ENCODE results near the gene MME. TPM values are rescaled to one million over a fixed set of nuclear protein-coding genes. Genes with fewer than 3 reads are reported as not detected.
"Not testable (repeated sequence)": the region's sequence is repeated elsewhere in the genome, so short reads cannot be mapped to it uniquely, and the experiment has no call there.

Gene MME
- total RNA-seq, 1 donor from 2014 or later = 3.6 TPM

DNA sequence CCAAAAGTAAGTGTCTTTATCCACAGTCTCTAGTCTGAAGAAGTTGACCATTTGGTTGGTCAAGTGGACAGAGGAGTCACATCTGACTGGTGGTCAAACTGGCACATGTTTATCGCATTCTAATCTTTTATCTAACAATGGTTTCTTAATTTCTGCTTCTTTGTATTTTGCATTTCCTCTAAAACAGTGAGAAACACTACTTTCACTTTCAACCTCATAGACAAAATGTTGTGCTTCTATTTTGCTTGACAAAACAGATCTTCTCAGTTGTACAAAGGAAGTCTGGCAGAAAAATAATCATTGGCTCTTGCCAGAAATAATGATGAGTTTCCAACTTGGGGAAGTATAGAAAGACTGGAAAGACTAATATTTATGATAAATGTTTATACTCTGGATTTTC is 103.9 kb downstream of the MME start:
- intact Hi-C loops (cut with DNase I) = no loop called here
- no peak for DNase-seq (ENCODE audit: low spot score)

DNA sequence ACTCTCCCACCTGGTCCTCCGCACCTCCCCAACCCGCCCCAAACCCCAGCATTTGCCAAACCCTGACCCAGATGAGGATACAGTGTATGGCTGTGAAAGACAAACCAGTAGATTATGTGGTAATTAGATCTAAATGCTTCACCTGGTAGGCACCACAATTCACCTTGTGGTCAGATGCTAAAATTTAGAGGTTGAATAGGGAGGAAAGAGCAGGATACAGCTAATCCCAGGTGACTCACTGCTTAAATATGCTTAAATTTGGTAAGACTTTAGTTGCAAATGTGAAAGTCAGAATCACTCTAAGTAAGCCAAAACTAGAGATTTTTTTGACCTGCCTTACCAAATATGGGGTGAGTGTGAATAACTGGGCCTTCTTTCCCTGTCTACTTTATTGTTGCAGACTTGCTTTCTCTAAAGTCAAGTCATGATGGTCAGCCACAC is 105.5 kb downstream of the MME start:
- intact Hi-C loops (cut with DNase I) = no loop called here

DNA sequence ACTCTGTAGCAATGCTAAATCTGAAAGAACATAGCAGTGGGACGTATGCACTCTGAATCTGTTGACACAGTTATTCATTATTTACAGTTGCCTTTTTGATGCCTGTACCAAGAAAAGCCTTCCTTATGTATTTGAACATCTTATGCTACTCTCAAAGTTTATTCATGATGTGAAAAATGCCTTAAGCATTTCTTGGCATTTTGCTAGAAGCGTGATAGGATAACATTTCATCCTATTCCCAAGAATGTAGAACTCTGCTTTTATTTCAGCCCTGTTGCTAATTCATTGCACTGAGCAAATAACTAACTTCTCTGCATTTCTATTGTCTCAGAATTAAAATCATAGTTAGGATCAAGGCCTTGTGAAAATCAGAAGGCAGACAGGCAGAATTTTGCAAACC is 107.9 kb downstream of the MME start:
- DNase-seq (ENCODE audit: low spot score) = no peak
- intact Hi-C loops (cut with DNase I) = no loop called here

More for the DNA sequence above, 105.5 kb downstream of the MME start:
- DNase-seq (ENCODE audit: low spot score) = no peak

DNA sequence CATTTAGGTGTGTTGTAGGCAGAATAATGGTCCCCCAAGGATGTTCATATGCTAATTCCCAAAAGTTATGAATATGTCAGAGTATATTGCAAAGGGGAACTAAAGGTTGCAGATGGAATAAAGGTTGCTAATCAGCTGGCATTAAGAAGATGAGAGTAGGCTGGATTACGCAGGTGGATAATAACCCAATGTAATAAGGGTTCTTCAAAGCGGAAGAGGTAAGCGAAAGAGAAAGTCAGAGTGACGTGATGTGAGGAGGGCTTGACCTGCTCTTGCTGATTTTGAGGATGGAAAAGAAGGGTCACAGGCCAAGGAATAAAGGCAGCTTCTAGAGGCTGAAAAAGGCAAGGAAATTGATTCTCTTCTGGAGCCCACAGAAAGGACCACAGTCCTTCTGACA is 109.4 kb downstream of the MME start:
- intact Hi-C loops (cut with DNase I) = no loop called here
- no peak for DNase-seq (ENCODE audit: low spot score)

DNA sequence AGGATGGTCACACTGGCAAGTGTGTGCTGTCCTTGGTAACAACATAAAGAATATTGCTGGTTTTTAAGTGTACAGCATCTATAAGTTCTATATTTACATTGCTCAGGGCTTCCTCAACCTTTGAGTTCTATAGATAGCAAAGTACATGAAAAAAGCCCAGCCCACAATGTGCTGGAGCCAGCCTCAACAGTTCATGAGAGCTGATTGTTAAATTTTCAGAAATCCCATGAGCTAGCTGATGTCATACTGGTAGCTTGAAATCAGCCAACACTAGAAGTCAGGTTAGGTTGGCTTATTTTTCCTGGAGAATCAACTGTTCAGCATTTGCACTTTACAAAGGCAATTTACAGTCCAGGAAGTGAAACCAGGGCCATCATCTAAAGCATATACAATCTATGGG is 110.6 kb downstream of the MME start:
- no peak for DNase-seq (ENCODE audit: low spot score)
- intact Hi-C loops (cut with DNase I) = no loop called here

DNA sequence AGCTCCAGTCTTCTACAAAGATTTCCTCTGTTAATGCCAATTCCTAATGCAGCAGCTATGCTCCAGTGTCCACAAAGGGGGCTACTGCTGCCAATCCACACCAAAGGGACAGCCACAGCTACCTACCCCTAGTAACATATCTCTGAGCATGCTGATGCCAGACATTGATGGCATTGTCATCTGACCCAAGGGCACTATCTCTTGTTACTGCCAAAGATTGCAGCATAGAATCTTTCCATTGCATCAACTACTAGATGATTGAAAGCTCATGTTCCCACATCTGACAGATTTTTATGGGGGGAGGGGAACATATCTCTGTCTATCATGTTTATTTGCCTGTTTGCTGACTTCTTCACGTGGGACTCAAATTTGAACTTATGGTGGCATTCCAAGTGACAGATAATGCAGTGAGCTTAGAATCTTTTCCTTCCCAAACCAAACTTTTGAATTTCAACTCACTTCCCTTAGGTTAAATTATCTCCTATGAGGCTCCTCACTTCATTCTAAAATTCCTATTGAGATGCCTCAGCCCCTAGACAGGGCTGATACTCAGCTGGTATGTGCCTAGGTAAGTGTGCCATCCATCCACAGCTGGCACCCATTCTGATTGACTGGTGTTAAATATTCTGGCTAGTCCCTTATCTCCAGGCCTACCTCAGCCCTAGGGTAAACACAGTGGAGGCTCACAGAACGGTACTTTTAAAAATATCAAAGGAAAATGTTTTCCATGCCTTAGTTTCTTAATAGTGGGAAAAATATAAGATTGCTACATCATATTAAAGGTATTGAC is 113.0 kb downstream of the MME start:
- DNase-seq (ENCODE audit: low spot score) = no peak
- intact Hi-C loops (cut with DNase I) = no loop called here

DNA sequence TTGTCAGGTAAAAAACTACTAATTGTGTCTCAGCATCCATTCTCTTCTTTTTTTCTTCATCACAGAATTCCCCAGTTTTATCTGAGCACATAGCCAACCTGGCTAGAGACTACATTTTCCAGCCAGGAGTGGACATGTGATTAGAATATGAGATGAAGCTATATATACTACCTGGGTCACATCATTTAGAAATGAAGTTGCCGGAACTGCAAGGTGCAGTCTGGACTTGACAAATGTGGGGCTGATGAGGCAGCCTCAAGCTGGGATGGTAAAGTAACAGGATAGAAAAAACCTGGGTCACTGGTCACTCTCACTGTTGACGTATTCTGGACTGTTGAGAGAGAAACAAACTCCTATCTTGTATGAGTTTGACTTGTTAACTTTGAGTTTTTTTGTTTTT is 113.7 kb downstream of the MME start:
- no peak for DNase-seq (ENCODE audit: low spot score)
- intact Hi-C loops (cut with DNase I) = no loop called here

DNA sequence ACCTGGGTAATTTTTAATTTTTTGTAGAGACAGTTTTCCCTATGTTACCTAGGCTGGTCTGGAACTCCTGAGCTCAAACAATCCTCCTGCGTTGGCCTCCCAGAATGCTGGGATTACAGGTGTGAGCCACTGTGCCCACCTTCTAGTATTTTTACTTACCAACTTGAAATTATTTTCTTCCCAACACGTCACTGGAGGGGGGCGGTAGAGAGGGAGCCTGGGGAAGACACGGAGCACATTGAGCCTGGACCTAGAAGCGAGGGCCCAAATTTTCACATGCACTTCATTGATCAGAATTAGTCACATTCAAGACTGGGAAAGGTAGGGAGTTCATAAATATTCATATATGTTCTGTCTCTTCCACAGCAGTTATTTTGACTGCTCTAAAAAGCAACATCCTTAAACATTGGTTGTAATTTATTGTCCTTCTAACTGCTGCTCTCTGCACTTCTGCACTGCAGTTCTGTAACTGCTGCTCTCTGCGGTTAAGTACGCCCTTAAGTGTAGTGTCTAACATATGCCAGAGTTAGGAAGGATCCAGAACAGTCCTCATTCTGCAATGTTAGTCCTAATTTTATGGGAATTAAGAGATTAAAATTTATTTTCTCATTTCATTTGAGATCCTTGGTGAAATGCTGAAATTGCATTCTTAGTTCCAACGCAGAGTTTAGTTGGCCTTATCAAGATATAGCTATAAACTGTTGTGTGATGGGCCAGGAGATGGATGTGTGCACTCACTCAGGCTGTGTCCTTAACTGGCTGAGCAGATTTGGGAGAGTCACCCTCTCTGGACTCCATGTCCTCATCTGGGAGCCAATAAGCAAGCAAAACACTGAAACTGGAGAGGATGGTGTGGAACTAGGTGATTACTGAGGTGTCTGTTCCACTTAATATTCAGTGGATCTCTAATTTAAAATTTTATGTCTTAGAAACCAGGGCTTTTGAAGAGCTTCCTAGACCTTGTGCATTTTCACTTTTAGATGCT is 115.1 kb downstream of the MME start:
- intact Hi-C loops (cut with DNase I) = no loop called here
- no peak for DNase-seq (ENCODE audit: low spot score)

DNA sequence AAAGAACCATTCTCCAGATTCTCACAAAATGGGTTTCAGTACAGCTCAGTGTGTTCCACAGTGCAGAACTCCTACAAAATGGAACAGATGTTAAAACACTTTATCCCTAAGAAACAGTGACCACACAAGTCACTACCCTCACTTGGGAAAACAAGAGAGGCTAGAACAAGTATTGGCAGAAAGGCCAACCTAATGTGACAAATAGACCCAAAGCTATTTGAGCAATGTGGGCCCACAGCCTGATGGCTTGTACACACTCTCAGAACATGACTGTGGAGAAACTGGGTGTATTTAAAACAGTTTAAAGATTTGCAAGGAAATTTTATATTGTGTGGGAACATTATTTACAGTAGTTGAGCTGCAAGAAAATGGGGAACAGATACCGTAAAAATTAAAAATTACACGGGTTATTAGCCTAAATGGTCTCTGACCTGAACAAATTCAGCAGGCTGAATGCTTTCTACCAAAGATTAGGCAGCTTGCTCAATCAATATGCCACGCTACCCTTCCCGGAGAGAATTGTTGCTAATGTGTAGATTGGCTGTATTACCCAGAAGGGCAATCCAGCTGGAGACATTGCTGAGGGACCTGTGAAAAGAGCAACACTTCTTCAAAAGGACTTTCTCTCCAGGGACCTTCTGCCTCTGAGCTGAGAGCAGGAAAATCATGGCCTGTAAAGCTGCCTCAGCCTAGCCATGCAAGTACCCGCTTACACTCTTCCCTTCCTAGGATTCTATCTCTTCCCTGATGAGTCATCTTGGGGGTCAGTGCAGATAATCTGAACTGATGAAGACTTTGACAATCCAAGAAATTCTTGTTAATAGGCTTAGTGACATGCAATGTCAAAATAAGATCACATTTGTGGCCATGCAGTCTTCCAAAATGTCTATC is 116.3 kb downstream of the MME start:
- no peak for DNase-seq (ENCODE audit: low spot score)
- intact Hi-C loops (cut with DNase I) = no loop called here

DNA sequence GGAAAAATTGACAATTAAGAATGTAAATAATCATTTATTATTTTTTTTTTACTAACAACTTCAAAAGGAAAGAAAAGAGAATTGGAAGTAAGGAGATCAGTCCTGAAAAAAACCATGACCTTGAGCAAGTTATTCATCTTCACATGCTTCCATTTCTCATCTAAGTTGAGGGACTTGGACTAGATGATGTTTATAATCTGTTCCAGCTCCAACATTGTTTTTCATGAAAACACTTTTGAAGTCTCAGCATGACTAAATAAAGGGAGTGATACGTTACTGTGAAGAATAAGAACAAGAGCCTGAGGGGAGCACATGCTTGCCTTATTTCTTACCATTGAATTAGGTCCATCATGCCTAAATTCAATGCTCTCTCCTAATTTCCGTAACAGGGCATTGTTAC is 117.7 kb downstream of the MME start:
- no peak for DNase-seq (ENCODE audit: low spot score)
- intact Hi-C loops (cut with DNase I) = no loop called here

DNA sequence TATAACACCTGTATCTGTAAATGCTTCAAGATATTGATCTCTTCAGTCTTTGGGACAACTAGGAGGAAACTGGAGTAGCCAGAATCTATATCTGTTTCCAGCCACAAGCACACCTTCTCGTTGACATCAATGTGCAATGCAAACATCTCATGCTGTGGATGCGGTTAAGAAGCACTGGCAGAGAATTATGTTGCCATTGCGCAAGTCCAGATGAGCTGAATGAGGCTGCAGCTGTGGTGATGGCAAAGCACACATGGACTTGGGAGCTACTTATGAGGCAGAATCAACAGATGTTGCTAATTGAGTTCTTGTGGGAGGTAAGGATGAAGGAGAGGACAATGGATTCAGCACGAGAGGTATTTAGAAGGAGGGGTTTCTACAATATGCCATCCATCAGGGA is 122.5 kb downstream of the MME start:
- intact Hi-C loops (cut with DNase I) = no loop called here
- no peak for DNase-seq (ENCODE audit: low spot score)

DNA sequence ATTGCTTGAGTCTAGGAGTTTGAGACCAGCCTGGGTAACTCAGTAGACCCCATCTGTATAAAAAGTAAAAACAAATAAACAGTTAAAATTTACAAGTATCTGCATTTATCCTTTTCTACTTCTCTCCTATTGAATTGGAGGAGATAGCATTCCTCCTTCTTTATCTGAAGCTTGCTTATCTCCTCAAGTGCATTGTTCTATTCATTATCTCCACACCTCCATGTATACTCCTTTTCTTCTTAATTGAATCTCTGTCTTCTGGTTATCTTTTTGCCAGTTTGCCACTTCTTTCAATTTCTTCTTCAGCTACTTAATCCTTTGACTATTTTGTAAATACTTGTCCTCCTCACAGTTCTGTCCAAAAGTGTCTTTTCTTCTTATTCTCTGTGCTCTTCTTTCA is 124.7 kb downstream of the MME start:
- DNase-seq (ENCODE audit: low spot score) = no peak
- intact Hi-C loops (cut with DNase I) = no loop called here

DNA sequence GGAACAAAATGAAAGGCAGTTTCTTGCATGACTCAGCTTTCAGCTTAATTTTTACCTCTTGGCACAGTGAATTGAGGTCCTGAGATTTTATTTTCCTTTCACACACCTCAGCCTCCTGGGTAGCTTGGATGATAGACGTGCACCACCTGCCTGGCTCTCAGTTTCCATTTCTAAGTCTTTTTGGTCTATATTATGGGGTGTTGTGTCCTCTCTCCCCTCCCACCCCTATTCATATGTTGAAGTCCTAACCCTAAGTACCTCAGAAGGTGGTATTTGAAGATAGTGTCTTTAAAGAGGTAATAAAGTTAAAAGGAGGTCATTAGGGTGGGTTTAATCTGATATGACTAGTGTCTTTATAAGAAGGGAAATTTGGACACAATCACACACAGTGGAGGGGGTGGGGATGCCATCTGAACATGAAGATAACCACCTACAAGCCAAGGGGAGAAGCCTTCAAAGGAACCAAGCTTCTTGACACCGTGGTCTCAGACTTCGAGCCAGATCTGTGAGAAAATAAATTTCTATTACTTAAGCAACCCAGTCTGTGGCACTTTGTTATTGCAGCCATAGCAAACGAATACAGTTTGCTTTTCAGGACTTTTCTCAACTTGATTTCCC is 128.2 kb downstream of the MME start:
- DNase-seq (ENCODE audit: low spot score) = no peak
- intact Hi-C loops (cut with DNase I) = no loop called here

DNA sequence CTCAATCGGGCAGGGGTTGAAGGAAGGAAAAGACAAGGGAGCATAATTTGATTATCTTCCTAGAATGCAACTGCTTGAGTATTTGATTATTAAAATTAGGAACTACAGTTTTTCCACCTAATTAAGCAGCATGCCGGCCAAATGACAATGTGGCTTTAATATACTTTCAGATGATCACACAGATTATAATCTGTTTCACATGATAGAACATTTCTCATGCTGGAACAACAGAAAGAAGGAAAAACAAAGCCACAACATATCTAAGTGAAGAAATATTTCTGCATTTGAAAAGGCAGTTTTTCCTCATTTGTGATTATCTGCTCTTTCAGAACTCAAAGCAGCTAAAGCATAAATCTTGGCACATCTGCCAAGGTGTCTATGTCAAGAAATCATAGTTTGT is 130.6 kb downstream of the MME start:
- DNase-seq (ENCODE audit: low spot score) = no peak
- intact Hi-C loops (cut with DNase I) = no loop called here

DNA sequence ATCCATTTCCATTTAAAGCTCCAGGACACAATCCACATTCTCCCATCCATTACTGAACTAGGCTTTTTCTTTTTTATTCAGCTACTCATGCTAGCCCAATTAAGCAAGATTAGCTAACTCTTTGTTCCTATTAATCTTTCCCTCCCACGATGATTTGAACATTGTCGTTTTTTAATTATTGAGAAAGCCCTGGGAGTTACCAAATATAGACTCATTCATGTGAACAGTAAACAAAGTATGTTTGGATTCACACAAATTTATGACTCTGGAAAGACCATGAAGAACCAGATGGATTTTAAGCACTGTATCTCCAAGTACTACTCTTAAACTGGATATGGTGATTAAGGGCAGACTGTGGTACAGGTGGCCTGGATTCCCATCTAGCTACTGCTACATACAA is 131.1 kb downstream of the MME start:
- intact Hi-C loops (cut with DNase I) = no loop called here
- no peak for DNase-seq (ENCODE audit: low spot score)

DNA sequence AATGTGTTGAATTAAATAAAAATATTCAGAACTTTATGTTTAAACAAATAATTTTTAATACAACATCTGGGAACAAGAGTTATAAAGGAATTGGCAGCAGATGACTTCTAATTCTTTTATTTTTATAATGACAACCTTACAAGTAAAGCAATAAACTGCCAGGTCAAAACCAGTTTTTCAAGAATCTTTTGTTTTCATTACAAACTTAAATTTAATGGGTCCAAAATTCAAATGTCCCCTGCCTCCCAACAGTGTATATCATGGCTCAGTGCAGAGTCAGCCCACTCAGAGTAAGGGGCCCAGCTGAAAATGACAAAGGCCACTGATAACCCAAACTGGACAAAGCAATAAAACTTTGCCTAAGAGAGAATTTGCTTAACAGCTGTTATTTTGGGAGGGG is 131.8 kb downstream of the MME start:
- intact Hi-C loops (cut with DNase I) = no loop called here
- DNase-seq (ENCODE audit: low spot score) = no peak

DNA sequence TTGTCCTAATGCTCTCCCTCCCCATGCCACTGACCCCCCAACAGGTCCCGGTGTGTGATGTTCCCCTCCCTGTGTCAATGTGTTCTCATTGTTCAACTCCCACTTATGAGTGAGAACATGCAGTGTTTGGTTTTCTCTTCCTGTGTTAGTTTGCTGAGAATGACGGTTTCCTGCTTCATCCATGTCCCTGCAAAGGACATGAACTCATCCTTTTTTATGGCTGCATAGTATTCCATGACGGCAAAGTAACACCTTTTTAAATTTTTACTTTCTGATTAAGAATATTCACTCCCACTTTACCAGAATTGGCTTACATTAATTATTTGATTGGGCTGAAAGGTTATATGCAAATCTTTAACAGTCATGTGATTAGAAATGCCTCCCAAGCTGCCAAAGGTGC is 135.9 kb downstream of the MME start:
- DNase-seq (ENCODE audit: low spot score); intact Hi-C loops (cut with DNase I): not testable (repeated sequence)

DNA sequence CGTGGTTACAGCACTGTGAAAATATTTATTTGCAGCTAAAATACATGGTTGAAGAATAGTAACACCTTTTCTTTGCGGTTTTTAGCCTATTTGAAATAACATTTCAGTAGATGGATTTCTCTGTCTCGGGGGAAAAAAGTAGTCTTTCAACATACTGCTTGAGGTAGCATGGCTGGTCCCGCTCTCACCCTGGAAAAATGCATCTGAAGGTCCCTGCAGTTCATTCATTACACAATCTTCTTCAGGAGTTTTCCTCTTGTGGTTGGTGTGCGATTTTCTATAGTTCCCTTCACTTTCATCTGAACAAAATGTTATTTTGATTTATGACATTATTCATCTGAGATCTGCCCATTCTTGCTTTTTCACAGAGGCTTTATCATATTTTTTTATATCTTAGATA is 137.5 kb downstream of the MME start:
- intact Hi-C loops (cut with DNase I) = no loop called here

DNA sequence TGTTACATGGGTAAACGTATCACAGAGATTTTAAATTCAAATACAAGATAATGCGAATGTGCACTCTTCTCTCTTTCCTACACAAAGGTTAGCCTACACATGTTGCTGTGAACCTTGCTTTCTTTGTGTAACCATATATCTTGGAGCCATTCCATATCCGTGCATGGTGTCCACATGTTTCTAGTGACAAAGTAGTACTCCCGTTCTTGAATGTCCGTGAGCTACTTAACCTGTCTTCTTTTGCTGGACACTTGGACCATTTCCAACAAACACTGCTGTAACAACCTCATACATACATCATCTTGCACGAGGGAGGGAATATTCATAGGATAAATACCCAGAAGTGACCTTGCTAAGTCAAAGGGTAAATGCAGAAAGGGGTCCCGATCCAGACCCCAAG is 138.3 kb downstream of the MME start:
- DNase-seq (ENCODE audit: low spot score) = no peak
- intact Hi-C loops (cut with DNase I) = no loop called here

More for the DNA sequence above, 137.5 kb downstream of the MME start:
- no peak for DNase-seq (ENCODE audit: low spot score)
